ENCODE results near the gene CSMD2. TPM values are rescaled to one million over a fixed set of nuclear protein-coding genes. Genes with fewer than 3 reads are reported as not detected.

The CSMD2 gene
- total RNA-seq, 1 donor from 2014 or later: 0.55 TPM

GRCh38 chr1:33864460-33865389 is 300.3 kb downstream of the CSMD2 start:
- no peaks in the 10 kb centered on the region for H3K4me1 Mint-ChIP-seq (ENCODE audit: low read depth)
- H3K27me3 Mint-ChIP-seq (ENCODE audit: low read depth): no peaks in the 10 kb centered on the region
- H3K36me3 Mint-ChIP-seq (ENCODE audit: low read depth): no peaks in the 10 kb centered on the region
- H3K4me3 Mint-ChIP-seq (ENCODE audit: unreplicated experiment): no peak overlapping the region
- H3K9me3 Mint-ChIP-seq (ENCODE audit: low read depth): peaks cover 10% of the 10 kb centered on the region
- TF ChIP-seq, protein P1, sequence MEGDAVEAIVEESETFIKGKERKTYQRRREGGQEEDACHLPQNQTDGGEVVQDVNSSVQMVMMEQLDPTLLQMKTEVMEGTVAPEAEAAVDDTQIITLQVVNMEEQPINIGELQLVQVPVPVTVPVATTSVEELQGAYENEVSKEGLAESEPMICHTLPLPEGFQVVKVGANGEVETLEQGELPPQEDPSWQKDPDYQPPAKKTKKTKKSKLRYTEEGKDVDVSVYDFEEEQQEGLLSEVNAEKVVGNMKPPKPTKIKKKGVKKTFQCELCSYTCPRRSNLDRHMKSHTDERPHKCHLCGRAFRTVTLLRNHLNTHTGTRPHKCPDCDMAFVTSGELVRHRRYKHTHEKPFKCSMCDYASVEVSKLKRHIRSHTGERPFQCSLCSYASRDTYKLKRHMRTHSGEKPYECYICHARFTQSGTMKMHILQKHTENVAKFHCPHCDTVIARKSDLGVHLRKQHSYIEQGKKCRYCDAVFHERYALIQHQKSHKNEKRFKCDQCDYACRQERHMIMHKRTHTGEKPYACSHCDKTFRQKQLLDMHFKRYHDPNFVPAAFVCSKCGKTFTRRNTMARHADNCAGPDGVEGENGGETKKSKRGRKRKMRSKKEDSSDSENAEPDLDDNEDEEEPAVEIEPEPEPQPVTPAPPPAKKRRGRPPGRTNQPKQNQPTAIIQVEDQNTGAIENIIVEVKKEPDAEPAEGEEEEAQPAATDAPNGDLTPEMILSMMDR (IDR thresholded peaks at IDR 0.05): no peak
- no peak for DNase-seq (ENCODE audit: low spot score)
- no peak overlapping the region for H3K27ac Mint-ChIP-seq (ENCODE audit: unreplicated experiment)

DNA sequence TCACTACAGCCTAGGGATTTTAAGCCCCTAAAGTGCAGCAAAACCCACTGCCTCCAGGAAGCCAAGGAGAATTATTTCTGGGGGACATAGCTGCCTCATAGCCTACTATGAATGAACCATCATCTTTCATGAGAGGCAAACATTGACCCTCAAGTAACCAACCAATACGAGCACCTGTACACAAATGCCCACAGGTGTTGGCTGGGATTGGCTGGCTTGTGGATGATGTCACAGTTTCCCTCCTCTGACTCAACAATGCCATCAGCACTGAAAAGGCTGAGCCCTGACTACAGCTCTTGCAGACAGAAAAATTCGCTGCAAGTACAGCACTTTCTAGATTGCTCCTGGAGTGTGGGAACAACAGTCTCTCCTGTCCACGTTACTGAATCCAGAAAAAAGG is 301.3 kb downstream of the CSMD2 start, which contains the start of gene HMGB4:
Gene HMGB4, plus strand, starts transcription at position 301 of the 400 bp plus-strand sequence. CDS start 113 bp downstream, outside the sequence.
- TF ChIP-seq, protein P1 (IDR thresholded peaks at IDR 0.05): no peak
- no peak within 1 kb of the TSS for H3K27ac Mint-ChIP-seq (ENCODE audit: unreplicated experiment)
- no peaks in the 10 kb centered on the region for H3K27me3 Mint-ChIP-seq (ENCODE audit: low read depth)
- no peaks in the 10 kb centered on the region for H3K4me1 Mint-ChIP-seq (ENCODE audit: low read depth)
- DNase-seq (ENCODE audit: low spot score): no peak
- no peaks in the 10 kb centered on the region for H3K36me3 Mint-ChIP-seq (ENCODE audit: low read depth)
- no peak within 1 kb of the TSS for H3K4me3 Mint-ChIP-seq (ENCODE audit: unreplicated experiment)
- H3K9me3 Mint-ChIP-seq (ENCODE audit: low read depth): peaks cover 10% of the 10 kb centered on the region

- Mint-ChIP-seq H3K27ac (ENCODE audit: unreplicated experiment) (no peak overlapping the region), H3K9me3 (ENCODE audit: low read depth) (no peaks in the 10 kb centered on the region), H3K4me1 (ENCODE audit: low read depth) (no peaks in the 10 kb centered on the region), H3K27me3 (ENCODE audit: low read depth) (no peaks in the 10 kb centered on the region), H3K36me3 (ENCODE audit: low read depth) (no peaks in the 10 kb centered on the region), H3K4me3 (ENCODE audit: unreplicated experiment) (no peak overlapping the region)
- no peak for DNase-seq (ENCODE audit: low spot score)
- TF ChIP-seq, protein P1 (IDR thresholded peaks at IDR 0.05): no peak
These were observed 304.4 kb downstream of the CSMD2 start for GRCh38 chr1:33860671-33861070.

DNA sequence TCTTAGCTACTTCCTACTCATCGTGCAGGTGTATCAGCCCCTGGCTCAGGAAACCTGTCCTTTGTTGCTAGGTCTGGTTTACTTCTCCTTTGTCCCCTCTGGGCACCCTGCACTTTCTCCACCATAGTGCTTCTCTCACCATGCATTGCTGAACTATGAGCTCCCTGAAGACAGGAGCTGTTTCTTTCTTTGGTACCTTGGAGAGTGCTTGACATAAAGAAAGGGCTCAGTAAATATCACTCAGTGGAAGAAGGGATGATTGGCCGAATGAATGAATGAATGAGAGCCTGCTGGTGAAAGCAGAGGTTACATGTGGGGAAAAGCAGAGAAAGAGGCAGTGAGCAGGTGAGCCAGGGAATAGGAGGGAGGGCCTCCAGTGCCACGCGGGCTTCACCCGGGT is 310.9 kb downstream of the CSMD2 start:
- TF ChIP-seq, protein P1 (IDR thresholded peaks at IDR 0.05): no peak
- no peaks in the 10 kb centered on the region for H3K4me1 Mint-ChIP-seq (ENCODE audit: low read depth)
- peaks cover 2% of the 10 kb centered on the region for H3K27me3 Mint-ChIP-seq (ENCODE audit: low read depth)
- H3K9me3 Mint-ChIP-seq (ENCODE audit: low read depth): no peaks in the 10 kb centered on the region
- no peak overlapping the region for H3K4me3 Mint-ChIP-seq (ENCODE audit: unreplicated experiment)
- no peak overlapping the region for H3K27ac Mint-ChIP-seq (ENCODE audit: unreplicated experiment)
- no peaks in the 10 kb centered on the region for H3K36me3 Mint-ChIP-seq (ENCODE audit: low read depth)
- DNase-seq (ENCODE audit: low spot score): no peak

DNA sequence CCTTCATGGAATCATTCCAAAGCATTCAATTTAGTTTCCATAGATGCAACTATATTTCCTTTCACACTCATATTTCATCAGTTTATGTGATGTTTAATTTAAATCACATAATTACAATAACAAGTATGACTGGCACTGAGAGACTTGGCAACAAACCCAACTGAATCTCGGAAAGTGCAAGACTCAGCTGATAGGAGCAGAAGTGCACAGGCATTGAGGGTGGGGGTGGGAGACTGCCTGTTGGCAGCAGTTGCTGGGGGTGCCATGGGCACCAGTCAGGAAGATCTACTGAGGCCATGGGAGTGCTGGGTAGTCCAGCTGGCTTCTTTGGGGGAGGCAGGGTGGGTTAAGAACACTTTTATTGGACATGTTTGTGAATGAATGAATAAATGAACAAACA is 311.6 kb downstream of the CSMD2 start:
- Mint-ChIP-seq H3K4me3 (ENCODE audit: unreplicated experiment) (no peak overlapping the region), H3K36me3 (ENCODE audit: low read depth) (no peaks in the 10 kb centered on the region), H3K27ac (ENCODE audit: unreplicated experiment) (no peak overlapping the region), H3K4me1 (ENCODE audit: low read depth) (no peaks in the 10 kb centered on the region), H3K9me3 (ENCODE audit: low read depth) (no peaks in the 10 kb centered on the region), H3K27me3 (ENCODE audit: low read depth) (peaks cover 2% of the 10 kb centered on the region)
- TF ChIP-seq, protein P1 (IDR thresholded peaks at IDR 0.05): no peak
- no peak for DNase-seq (ENCODE audit: low spot score)
